SK-N-SH treated with all-trans-retinoic acid at 6 μM for 48 hours (cell line): ENCODE results near the gene TTC28.

Experiments
- ATAC-seq: fragments of 200-7000 bp; cut with Tn5 transposase; 3 replicates; pipeline ENCODE4 v1.9.1; 2020; ENCODE audit warnings: mild to moderate bottlenecking, moderate library complexity
- ARNTL ChIP-seq: fragments of 450-650 bp; formaldehyde crosslinking; IDR thresholded peaks from 2 replicates; pipeline ENCODE4 v1.5.0; 2020; ENCODE audit warnings: low read depth, mild to moderate bottlenecking, moderate library complexity, borderline replicate concordance
- BACH2 ChIP-seq: fragments of 250-450 bp; sonication (Bioruptor Pico); IDR thresholded peaks from 2 replicates; pipeline ENCODE4 v1.9.0; 2021; ENCODE audit warnings: mild to moderate bottlenecking, borderline replicate concordance
- CSDC2 ChIP-seq: fragments of 250-450 bp; sonication (Bioruptor Pico); IDR thresholded peaks from 2 replicates; pipeline ENCODE4 v1.5.0; 2020; ENCODE audit warnings: mild to moderate bottlenecking, moderate library complexity
- ESRRG ChIP-seq: fragments of 250-450 bp; sonication (Bioruptor Pico); IDR thresholded peaks from 2 replicates; pipeline ENCODE4 v1.6.1; 2021; ENCODE audit warnings: mild to moderate bottlenecking
- GLIS3 ChIP-seq: fragments of 250-450 bp; sonication (Bioruptor Pico); IDR thresholded peaks from 2 replicates; pipeline ENCODE4 v1.5.0; 2020; ENCODE audit warnings: mild to moderate bottlenecking, moderate library complexity
- ISL1 ChIP-seq: fragments of 250-450 bp; sonication (Bioruptor Pico); IDR thresholded peaks from 2 replicates; pipeline ENCODE4 v2.1.2; 2022; ENCODE audit warnings: mild to moderate bottlenecking, moderate library complexity
- OSR1 ChIP-seq: fragments of 250-450 bp; sonication (Bioruptor Pico); IDR thresholded peaks from 2 replicates; pipeline ENCODE4 v1.8.0; 2022; ENCODE audit warnings: moderate library complexity, mild to moderate bottlenecking, inconsistent platforms
- PPARA ChIP-seq: fragments of 250-450 bp; sonication (Bioruptor Pico); IDR thresholded peaks from 2 replicates; pipeline ENCODE4 v1.5.0; 2020; ENCODE audit warnings: mild to moderate bottlenecking, borderline replicate concordance
- RARB ChIP-seq: fragments of 250-450 bp; sonication (Bioruptor Pico); IDR thresholded peaks from 2 replicates; pipeline ENCODE4 v1.8.0; 2021; ENCODE audit warnings: mild to moderate bottlenecking, moderate library complexity
- TCF4 ChIP-seq: fragments of 250-450 bp; sonication (Bioruptor Pico); IDR thresholded peaks from 2 replicates; pipeline ENCODE4 v1.8.0; 2021; ENCODE audit warnings: mild to moderate bottlenecking, moderate library complexity, borderline replicate concordance
- TOX ChIP-seq: fragments of 250-450 bp; sonication (Bioruptor Pico); IDR thresholded peaks from 2 replicates; pipeline ENCODE4 v1.8.0; 2021; ENCODE audit warnings: mild to moderate bottlenecking, moderate library complexity, borderline replicate concordance
- TSHZ2 ChIP-seq: fragments of 250-450 bp; sonication (Bioruptor Pico); IDR thresholded peaks from 2 replicates; pipeline ENCODE4 v1.5.0; 2020; ENCODE audit warnings: mild to moderate bottlenecking, moderate library complexity
- ZC3H10 ChIP-seq: fragments of 250-450 bp; sonication (Bioruptor Pico); IDR thresholded peaks from 2 replicates; pipeline ENCODE4 v1.5.1; 2021; ENCODE audit warnings: mild to moderate bottlenecking, moderate library complexity
- ZFP3 ChIP-seq: fragments of 250-450 bp; sonication (Bioruptor Pico); IDR thresholded peaks from 2 replicates; pipeline ENCODE4 v1.5.0; 2020; ENCODE audit warnings: mild to moderate bottlenecking, moderate library complexity
- ZFP30 ChIP-seq: fragments of 450-650 bp; formaldehyde crosslinking; IDR thresholded peaks from 2 replicates; pipeline ENCODE4 v1.5.0; 2022; ENCODE audit warnings: mild to moderate bottlenecking, moderate library complexity
- ZNF565 ChIP-seq: fragments of 450-650 bp; formaldehyde crosslinking; conservative IDR thresholded peaks from 2 replicates; pipeline ENCODE4 v1.5.0; 2020; ENCODE audit warnings: low read depth, mild to moderate bottlenecking, moderate library complexity
- ZNF70 ChIP-seq: fragments of 450-650 bp; formaldehyde crosslinking; IDR thresholded peaks from 2 replicates; pipeline ENCODE4 v1.5.0; 2020; ENCODE audit warnings: mild to moderate bottlenecking, moderate library complexity
- TF ChIP-seq, protein P1 (sequence below): fragments of 250-450 bp; sonication (Bioruptor Pico); IDR thresholded peaks from 2 replicates; pipeline ENCODE4 v1.5.1; 2021; ENCODE audit warnings: mild to moderate bottlenecking, moderate library complexity
- TF ChIP-seq, protein P2 (sequence below): fragments of 250-450 bp; sonication (Bioruptor Pico); IDR thresholded peaks from 2 replicates; pipeline ENCODE4 v1.8.0; 2020; ENCODE audit warnings: mild to moderate bottlenecking, moderate library complexity, borderline replicate concordance
- TF ChIP-seq, protein P3 (sequence below): fragments of 250-450 bp; sonication (Bioruptor Pico); IDR thresholded peaks from 2 replicates; pipeline ENCODE4 v1.5.1; 2020; ENCODE audit warnings: low read depth, mild to moderate bottlenecking, moderate library complexity

TTC28 gene

GRCh38 chr22:27986937-27987336, 692.7 kb downstream of the TTC28 start:
- ATAC-seq = no peak
- TF ChIP-seq, protein P1, sequence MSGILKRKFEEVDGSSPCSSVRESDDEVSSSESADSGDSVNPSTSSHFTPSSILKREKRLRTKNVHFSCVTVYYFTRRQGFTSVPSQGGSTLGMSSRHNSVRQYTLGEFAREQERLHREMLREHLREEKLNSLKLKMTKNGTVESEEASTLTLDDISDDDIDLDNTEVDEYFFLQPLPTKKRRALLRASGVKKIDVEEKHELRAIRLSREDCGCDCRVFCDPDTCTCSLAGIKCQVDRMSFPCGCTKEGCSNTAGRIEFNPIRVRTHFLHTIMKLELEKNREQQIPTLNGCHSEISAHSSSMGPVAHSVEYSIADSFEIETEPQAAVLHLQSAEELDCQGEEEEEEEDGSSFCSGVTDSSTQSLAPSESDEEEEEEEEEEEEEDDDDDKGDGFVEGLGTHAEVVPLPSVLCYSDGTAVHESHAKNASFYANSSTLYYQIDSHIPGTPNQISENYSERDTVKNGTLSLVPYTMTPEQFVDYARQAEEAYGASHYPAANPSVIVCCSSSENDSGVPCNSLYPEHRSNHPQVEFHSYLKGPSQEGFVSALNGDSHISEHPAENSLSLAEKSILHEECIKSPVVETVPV (CRISPR knock-in tag) = no peak
- TF ChIP-seq TOX (CRISPR knock-in tag) = no peak
- TF ChIP-seq ZNF70 (CRISPR knock-in tag) = no peak

DNA sequence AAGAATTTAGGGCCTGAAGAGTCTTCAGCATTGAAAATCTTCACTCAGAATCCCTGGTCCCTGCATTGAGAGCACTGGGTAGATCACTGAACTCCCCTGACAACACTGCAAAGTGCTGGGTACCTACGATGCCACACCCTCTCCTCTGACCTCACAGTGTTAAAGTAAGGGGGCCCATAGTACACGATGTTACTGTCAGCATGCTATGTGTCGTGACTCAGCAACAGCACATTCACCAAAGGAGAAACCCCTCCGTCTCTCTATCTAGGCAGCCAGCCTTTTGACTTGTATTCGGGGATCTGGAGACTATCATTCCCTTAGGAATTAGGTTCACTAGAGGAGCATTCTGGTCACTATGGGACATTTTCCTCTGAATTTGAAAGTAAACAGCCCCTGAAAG, 693.2 kb downstream of the TTC28 start:
- no peak for TF ChIP-seq ZFP3 (CRISPR knock-in tag)
- TF ChIP-seq ZC3H10 = no peak
- TF ChIP-seq ZNF70 (CRISPR knock-in tag) = no peak
- TF ChIP-seq TOX (CRISPR knock-in tag) = no peak
- ATAC-seq = no peak

DNA sequence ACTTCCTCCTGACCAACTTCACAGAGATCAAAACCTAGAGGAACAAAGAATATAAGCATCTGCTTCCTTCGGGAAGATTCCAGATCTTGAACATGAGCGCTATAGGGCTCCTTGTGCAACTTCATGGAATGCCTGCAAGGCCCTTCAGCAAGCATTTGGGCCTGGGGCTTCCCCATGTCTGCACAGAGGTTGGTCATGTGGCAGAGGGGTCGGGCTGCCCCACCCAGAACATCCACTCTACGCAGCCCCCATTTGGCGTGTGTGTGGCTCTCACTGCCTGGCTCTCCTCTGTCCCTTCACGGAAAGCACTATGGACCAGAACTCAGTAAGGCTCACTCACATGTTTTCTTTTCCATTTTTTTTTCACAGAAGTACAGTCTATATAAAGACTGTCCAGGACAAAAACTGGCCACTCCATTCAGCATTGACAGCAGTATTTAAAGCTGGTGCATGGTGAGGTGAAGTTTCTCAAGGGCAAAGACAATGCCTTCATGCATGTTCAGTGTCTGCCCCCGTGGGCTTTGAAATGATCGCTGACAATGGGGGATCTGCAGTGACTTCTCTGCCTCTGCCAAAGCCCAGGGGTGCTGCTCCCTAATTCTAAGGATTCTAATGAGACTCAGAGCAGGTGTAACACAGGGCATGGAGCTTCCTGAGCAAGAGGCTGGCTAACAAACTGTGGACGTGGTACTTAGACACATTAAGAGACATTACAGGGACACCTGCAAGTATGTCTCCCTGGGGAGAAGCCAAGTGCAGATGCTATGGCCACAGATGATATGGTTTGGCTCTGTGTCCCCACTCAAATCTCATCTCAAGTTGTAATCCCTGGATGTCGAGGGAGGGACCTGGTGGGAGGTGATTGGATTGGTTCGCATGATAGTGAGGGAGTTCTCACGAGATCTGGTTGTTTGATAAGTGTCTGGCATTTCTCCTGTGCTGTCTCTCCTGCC, 694.0 kb downstream of the TTC28 start:
- ATAC-seq = no peak
- no peak for TF ChIP-seq RARB
- TF ChIP-seq ESRRG (CRISPR knock-in tag) = no peak
- TF ChIP-seq PPARA = no peak
- no peak for TF ChIP-seq GLIS3 (CRISPR knock-in tag)
- no peak for TF ChIP-seq ARNTL (CRISPR knock-in tag)
- no peak for TF ChIP-seq TOX (CRISPR knock-in tag)
- TF ChIP-seq ZNF70 (CRISPR knock-in tag) = no peak
- TF ChIP-seq TSHZ2 (CRISPR knock-in tag) = no peak

- no peak for ATAC-seq
- TF ChIP-seq, protein P2, sequence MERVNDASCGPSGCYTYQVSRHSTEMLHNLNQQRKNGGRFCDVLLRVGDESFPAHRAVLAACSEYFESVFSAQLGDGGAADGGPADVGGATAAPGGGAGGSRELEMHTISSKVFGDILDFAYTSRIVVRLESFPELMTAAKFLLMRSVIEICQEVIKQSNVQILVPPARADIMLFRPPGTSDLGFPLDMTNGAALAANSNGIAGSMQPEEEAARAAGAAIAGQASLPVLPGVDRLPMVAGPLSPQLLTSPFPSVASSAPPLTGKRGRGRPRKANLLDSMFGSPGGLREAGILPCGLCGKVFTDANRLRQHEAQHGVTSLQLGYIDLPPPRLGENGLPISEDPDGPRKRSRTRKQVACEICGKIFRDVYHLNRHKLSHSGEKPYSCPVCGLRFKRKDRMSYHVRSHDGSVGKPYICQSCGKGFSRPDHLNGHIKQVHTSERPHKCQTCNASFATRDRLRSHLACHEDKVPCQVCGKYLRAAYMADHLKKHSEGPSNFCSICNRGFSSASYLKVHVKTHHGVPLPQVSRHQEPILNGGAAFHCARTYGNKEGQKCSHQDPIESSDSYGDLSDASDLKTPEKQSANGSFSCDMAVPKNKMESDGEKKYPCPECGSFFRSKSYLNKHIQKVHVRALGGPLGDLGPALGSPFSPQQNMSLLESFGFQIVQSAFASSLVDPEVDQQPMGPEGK = no peak
- TF ChIP-seq RARB (no peak), ZFP30 (CRISPR knock-in tag) (no peak), ZNF565 (CRISPR knock-in tag) (no peak), ISL1 (CRISPR knock-in tag) (no peak), TCF4 (CRISPR knock-in tag) (no peak), ZFP3 (CRISPR knock-in tag) (no peak), TOX (CRISPR knock-in tag) (no peak), CSDC2 (CRISPR knock-in tag) (no peak), ESRRG (CRISPR knock-in tag) (no peak), GLIS3 (CRISPR knock-in tag) (no peak), BACH2 (CRISPR knock-in tag) (no peak), TSHZ2 (CRISPR knock-in tag) (no peak), OSR1 (CRISPR knock-in tag) (no peak), ARNTL (CRISPR knock-in tag) (no peak), ZNF70 (CRISPR knock-in tag) (no peak), ZC3H10 (no peak)
- TF ChIP-seq, protein P1 (CRISPR knock-in tag) = no peak
- TF ChIP-seq, protein P3, sequence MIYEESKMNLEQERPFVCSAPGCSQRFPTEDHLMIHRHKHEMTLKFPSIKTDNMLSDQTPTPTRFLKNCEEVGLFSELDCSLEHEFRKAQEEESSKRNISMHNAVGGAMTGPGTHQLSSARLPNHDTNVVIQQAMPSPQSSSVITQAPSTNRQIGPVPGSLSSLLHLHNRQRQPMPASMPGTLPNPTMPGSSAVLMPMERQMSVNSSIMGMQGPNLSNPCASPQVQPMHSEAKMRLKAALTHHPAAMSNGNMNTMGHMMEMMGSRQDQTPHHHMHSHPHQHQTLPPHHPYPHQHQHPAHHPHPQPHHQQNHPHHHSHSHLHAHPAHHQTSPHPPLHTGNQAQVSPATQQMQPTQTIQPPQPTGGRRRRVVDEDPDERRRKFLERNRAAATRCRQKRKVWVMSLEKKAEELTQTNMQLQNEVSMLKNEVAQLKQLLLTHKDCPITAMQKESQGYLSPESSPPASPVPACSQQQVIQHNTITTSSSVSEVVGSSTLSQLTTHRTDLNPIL (CRISPR knock-in tag) = no peak
Measured at GRCh38 chr22:27984723-27985122, 694.9 kb downstream of the TTC28 start.
